Pancreas (tissue), 10 donors: ENCODE data around the gene ZCWPW1. TPM values are rescaled to one million over a fixed set of nuclear protein-coding genes. Genes with fewer than 3 reads are reported as not detected.

Source experiments
- ATAC-seq, 4 donors: fragments of 200-7000 bp; cut with Tn5 transposase; one replicate each; pipeline versions ENCODE4 v1.8.0 to v1.9.1; 2020; ENCODE audit warnings: mild to moderate bottlenecking in 4 of 4, moderate library complexity in 4 of 4
- DNase-seq, 6 donors: peaks; one replicate each; pipeline ENCODE4 v3.0.0-alpha.2; 2020
- FAIRE-seq: peaks from 2 replicates; lab custom pipeline; 2012; peaks lifted over from hg19 to GRCh38; lab: Jason Lieb, UNC
- H3K27ac ChIP-seq, 4 donors: fragments of 200-600 bp; sonication (generic); 1 replicate in 3 of 4; 2 replicates in 1 of 4; pipeline versions ENCODE4 v1.5.0 to v1.8.0; 2020
- H3K27me3 ChIP-seq, 4 donors: fragments of 200-600 bp; one replicate each; pipeline ENCODE4 v1.8.0; 2021
- H3K36me3 ChIP-seq, 3 donors: fragments of 200-600 bp; sonication (generic) in 1 of 3; one replicate each; pipeline versions ENCODE4 v1.5.0 to v1.8.0; 2020 to 2021
- H3K4me1 ChIP-seq, 3 donors: fragments of 200-600 bp; one replicate each; pipeline ENCODE4 v1.8.0; 2021
- H3K4me3 ChIP-seq, 4 donors: fragments of 200-600 bp; sonication (generic) in 2 of 4; one replicate each; pipeline versions ENCODE4 v1.5.0 to v1.8.0; 2020 to 2021
- H3K9me3 ChIP-seq, 4 donors: fragments of 200-600 bp; one replicate each; pipeline ENCODE4 v1.8.0; 2021
- WGBS, 2 donors: extraction: QIAGEN DNeasy Blood & Tissue Kit; methylation state at CpG; one replicate each; pipeline ENCODE4 v1.1.7; 2013; 5-methylcytosine and 5-hydroxymethylcytosine counted together
- intact Hi-C, 3 donors: fragments of 100-400 bp; cut with DNase I; formaldehyde crosslinking; loops; one replicate each; pipeline versions ENCODE4 v1.11.1 to v1.14.2; 2022
- polyA plus RNA-seq, 2 donors: library from polyadenylated mRNA; stranded (reverse); fragments of 200-250 nt; gene quantifications; one replicate each; pipeline ENCODE4 v1.2.3, GENCODE V29; 2013
- total RNA-seq, 6 donors: library from RNA; stranded (reverse); fragmentation: NEBNext Ultra II Directional in 4 of 6; extraction: Animal tissue kit (Norgen Biotek cat#: 25700) in 4 of 6; gene quantifications; one replicate each; pipeline versions ENCODE4 v1.2.1 to v1.2.4, GENCODE V29; 2021 to 2023
- TF ChIP-seq, protein P1 (sequence below), 4 donors: fragments of 200-600 bp; sonication (generic) in 3 of 4; IDR thresholded peaks; one replicate each; pipeline versions ENCODE4 v1.5.0 to v1.8.0; 2021; ENCODE audit warnings: antibody characterized with exemption in 4 of 4
- donor health status: healthy with polysubstance abuse.
- donor health status: DM: no; HTN: no; CAD: no; lungs with moderate emphysema.
- donor health status: DM: no; HTN: no; CAD: no.
- donor health status: control.
- donor health status: control.
- donor health status: Bipolar disorder and iron deficiency.
- donor health status: DM: yes; HTN: yes; CAD: no.
- donor health status: DM: no; HTN: no; CAD: no.
- donor health status: DM: no; HTN: no; CAD: no.
- donor health status: DM: yes; HTN: yes; CAD: no.

ZCWPW1 gene
- total and polyA plus RNA-seq, 8 donors = 1.6 to 18.9 (median 2.3) TPM

DNA sequence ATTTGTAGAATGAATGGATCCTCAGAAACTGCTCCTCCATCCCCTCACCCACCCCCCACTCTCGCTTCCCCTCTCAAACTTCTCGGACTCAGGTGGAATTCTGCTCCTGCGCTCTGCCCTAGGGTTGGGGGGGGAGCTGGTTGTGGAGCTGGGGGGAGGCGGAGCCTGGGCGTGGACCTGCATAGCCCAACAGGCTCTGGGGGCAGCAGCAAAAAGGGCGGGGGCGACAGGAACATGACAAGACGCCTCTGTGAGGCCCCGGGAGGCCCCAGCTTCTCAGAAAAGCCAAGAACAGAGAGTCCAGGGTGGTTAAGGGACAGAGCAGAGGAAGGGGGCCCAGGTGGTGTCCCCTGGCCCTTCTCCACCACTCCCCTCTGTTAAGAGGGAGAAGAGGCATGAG is 47.0 kb upstream of the ZCWPW1 start:
- peak in 1 of 6 donors; percentile 35 for DNase-seq
- H3K4me1 ChIP-seq = peaks cover 0 to 17% (median 13%) of the 10 kb centered on the region in 3 donors
- intact Hi-C loops = no loop called here
- peaks cover 0 to 12% (median 0%) of the 10 kb centered on the region in 3 donors for H3K36me3 ChIP-seq
- H3K4me3 ChIP-seq = no peak overlapping the region
- no peak for FAIRE-seq
- H3K27ac ChIP-seq = no peak overlapping the region
- no peaks in the 10 kb centered on the region for H3K27me3 ChIP-seq
- WGBS, 2 donors = 63 to 76% methylated on average over 9 of the region's 9 CpGs
- ATAC-seq = no peak
- no peaks in the 10 kb centered on the region for H3K9me3 ChIP-seq
- TF ChIP-seq, protein P1, sequence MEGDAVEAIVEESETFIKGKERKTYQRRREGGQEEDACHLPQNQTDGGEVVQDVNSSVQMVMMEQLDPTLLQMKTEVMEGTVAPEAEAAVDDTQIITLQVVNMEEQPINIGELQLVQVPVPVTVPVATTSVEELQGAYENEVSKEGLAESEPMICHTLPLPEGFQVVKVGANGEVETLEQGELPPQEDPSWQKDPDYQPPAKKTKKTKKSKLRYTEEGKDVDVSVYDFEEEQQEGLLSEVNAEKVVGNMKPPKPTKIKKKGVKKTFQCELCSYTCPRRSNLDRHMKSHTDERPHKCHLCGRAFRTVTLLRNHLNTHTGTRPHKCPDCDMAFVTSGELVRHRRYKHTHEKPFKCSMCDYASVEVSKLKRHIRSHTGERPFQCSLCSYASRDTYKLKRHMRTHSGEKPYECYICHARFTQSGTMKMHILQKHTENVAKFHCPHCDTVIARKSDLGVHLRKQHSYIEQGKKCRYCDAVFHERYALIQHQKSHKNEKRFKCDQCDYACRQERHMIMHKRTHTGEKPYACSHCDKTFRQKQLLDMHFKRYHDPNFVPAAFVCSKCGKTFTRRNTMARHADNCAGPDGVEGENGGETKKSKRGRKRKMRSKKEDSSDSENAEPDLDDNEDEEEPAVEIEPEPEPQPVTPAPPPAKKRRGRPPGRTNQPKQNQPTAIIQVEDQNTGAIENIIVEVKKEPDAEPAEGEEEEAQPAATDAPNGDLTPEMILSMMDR (IDR thresholded peaks at IDR 0.05) = no peak

DNA sequence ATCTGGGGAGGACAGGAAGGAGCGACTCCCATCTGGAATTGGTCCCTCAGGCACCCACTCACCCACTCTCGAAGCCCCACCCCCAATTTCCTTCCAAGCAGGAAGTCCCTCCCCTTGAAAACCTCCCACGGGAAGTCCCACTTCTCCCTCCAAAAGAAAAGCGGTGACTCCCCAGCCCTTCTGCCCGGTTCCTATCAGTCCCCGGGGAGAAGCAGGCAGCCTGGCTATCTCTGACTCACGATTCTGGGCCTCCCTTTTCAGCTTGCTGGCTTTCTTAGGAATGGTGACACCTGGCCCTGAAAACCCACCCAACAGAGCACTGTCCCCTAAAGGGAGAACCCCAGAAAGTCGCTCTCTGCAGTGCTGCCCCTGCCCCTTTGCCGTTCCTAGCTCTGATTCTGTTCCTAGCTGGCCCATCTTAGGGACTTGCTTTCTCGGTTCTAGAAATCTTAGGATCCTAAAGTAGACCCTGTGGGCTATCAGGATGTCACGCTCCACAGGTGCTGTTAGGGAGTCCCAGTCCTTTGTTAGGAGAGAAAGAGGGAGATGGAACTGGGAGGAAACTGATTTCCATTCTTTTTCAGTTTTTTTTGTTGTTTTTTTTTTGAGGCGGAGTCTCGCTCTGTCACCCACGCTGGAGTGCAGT is 44.5 kb upstream of the ZCWPW1 start:
- DNase-seq (no peak), ATAC-seq (no peak), FAIRE-seq (no peak)
- TF ChIP-seq, protein P1 (IDR thresholded peaks at IDR 0.05) = no peak
- Histone ChIP-seq H3K27ac (no peak overlapping the region), H3K9me3 (no peaks in the 10 kb centered on the region), H3K27me3 (no peaks in the 10 kb centered on the region), H3K36me3 (peaks cover 0 to 12% (median 0%) of the 10 kb centered on the region in 3 donors), H3K4me1 (peaks cover 0 to 14% (median 6%) of the 10 kb centered on the region in 3 donors), H3K4me3 (no peak overlapping the region)
- WGBS, 2 donors = 74 to 78% methylated on average over 14 of the region's 14 CpGs
- intact Hi-C loops = loop anchor here in 1 of 3 donors (5.0 kb wide), 1 partner anchor 89 kb away; no protein-coding TSS in a partner anchor

DNA sequence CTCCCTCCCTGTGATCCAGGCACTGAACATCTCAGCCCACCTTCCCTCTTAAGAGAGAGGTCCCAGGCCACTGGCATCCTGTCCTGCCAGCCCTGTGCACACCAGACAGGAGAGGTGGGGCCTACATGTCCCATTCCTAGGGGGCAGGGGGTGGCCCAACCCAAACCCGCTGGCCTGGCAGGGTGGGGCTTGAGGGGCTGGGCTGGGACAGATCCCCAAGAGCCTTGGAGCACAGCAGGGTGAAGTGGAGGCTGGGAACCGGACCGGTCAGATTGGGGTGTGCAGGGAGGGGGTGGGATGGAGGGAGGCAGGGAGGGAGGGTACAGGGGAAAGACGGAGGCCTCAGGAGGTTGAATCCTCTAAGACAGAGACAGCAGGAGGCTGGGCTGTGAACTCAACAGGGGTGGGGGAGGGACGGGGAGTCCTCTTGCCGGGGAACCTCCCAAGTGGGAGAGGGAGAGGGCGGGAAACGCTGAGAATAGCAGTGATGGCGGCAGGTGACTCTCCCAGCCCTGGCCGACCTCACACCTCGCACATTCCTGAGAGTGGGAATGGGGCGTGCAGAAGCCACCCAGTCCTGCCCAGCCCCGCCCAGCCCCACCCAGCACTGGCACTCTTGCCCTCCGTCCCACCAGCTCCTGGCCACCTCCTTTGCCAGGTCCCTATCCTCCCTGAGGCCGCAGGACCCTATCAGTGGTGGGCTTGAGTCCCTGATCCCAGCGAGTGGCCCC is 43.8 kb upstream of the ZCWPW1 start:
- ATAC-seq = no peak
- peaks cover 0 to 12% (median 6%) of the 10 kb centered on the region in 3 donors for H3K4me1 ChIP-seq
- H3K36me3 ChIP-seq = peaks cover 0 to 12% (median 0%) of the 10 kb centered on the region in 3 donors
- H3K4me3 ChIP-seq = no peak overlapping the region
- no peaks in the 10 kb centered on the region for H3K27me3 ChIP-seq
- TF ChIP-seq, protein P1 (IDR thresholded peaks at IDR 0.05) = no peak
- intact Hi-C loops = loop anchor here in 1 of 3 donors (5.0 kb wide), 1 partner anchor 90 kb away; no protein-coding TSS in a partner anchor
- no peak overlapping the region for H3K27ac ChIP-seq
- 81 to 82% methylated on average over 16 of the region's 16 CpGs for WGBS, 2 donors
- no peak for FAIRE-seq
- DNase-seq = no peak
- H3K9me3 ChIP-seq = no peaks in the 10 kb centered on the region

DNA sequence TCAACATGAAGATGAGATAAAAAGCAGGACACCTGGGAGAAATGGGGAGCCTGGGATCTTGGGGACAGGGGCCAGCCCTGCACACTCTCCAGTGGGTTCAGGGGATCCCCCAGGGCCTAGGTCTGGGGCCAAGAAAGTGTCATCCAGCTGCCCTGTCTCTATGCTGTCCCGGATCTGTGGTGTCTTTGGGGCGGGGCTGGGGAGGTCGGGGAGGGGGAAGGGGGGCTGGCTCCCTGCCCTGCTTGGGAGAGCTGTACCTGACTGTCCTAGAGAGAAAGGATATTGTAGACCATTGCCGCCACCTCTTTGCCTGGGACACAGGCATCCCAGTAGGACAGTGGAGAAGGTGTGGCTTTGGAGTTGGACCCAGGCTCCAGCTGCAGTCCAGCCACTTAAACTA is 42.5 kb upstream of the ZCWPW1 start:
- Histone ChIP-seq H3K27ac (no peak overlapping the region), H3K36me3 (peaks cover 0 to 12% (median 0%) of the 10 kb centered on the region in 3 donors), H3K4me1 (no peaks in the 10 kb centered on the region), H3K27me3 (no peaks in the 10 kb centered on the region), H3K4me3 (no peak overlapping the region), H3K9me3 (no peaks in the 10 kb centered on the region)
- intact Hi-C loops = loop anchor here in 1 of 3 donors (5.0 kb wide), 1 partner anchor 91 kb away; no protein-coding TSS in a partner anchor
- no peak for FAIRE-seq
- 42 to 49% methylated on average over 4 of the region's 4 CpGs for WGBS, 2 donors
- TF ChIP-seq, protein P1 (IDR thresholded peaks at IDR 0.05) = no peak
- ATAC-seq = no peak
- no peak for DNase-seq
